AG08395 (cell line): ENCODE data around the gene IL1RAPL1.

Experiments
- DNase-seq: peaks from one replicate; pipeline ENCODE4 v3.0.0; 2012; ENCODE audit warnings: mixed read lengths, low spot score

Gene IL1RAPL1

GRCh38 chrX:29653721-29654120 is 1066.5 kb downstream of the IL1RAPL1 start:
- no peak for DNase-seq

GRCh38 chrX:29659911-29660310 is 1072.7 kb downstream of the IL1RAPL1 start:
- DNase-seq: no peak

- DNase-seq: no peak
Observed at GRCh38 chrX:29661290-29661689, 1074.0 kb downstream of the IL1RAPL1 start.

- DNase-seq: peak; percentile 33
Observed at GRCh38 chrX:29662101-29662500, 1074.9 kb downstream of the IL1RAPL1 start.

GRCh38 chrX:29662759-29663503 is 1075.7 kb downstream of the IL1RAPL1 start:
- DNase-seq: peak; percentile 58

GRCh38 chrX:29665532-29665931 is 1078.3 kb downstream of the IL1RAPL1 start:
- no peak for DNase-seq

- peak; percentile 8 for DNase-seq
Observed at GRCh38 chrX:29666366-29666765, 1079.1 kb downstream of the IL1RAPL1 start.

- no peak for DNase-seq
Observed at GRCh38 chrX:29671421-29671820, 1084.2 kb downstream of the IL1RAPL1 start.

GRCh38 chrX:29687687-29688086 is 1100.4 kb downstream of the IL1RAPL1 start:
- DNase-seq: peak; percentile 38

- DNase-seq: no peak
Observed at GRCh38 chrX:29690061-29690460, 1102.8 kb downstream of the IL1RAPL1 start.

- DNase-seq: no peak
Observed at GRCh38 chrX:29691044-29691443, 1103.8 kb downstream of the IL1RAPL1 start.

GRCh38 chrX:29693912-29694311 is 1106.7 kb downstream of the IL1RAPL1 start:
- no peak for DNase-seq

- DNase-seq: no peak
Observed at GRCh38 chrX:29699239-29699638, 1112.0 kb downstream of the IL1RAPL1 start.

GRCh38 chrX:29707088-29707487 is 1119.8 kb downstream of the IL1RAPL1 start:
- DNase-seq: no peak

GRCh38 chrX:29721152-29721551 is 1133.9 kb downstream of the IL1RAPL1 start:
- no peak for DNase-seq

GRCh38 chrX:29724316-29724715 is 1137.1 kb downstream of the IL1RAPL1 start:
- DNase-seq: no peak

GRCh38 chrX:29726811-29727210 is 1139.6 kb downstream of the IL1RAPL1 start:
- no peak for DNase-seq

GRCh38 chrX:29728639-29729038 is 1141.4 kb downstream of the IL1RAPL1 start:
- DNase-seq: no peak

GRCh38 chrX:29744966-29745365 is 1157.7 kb downstream of the IL1RAPL1 start:
- DNase-seq: no peak

- DNase-seq: peak; percentile 5
Observed at GRCh38 chrX:29746326-29746725, 1159.1 kb downstream of the IL1RAPL1 start.

- no peak for DNase-seq
Observed at GRCh38 chrX:29762006-29762405, 1174.8 kb downstream of the IL1RAPL1 start.

- no peak for DNase-seq
Observed at GRCh38 chrX:29775890-29776289, 1188.6 kb downstream of the IL1RAPL1 start.

GRCh38 chrX:29787656-29788055 is 1200.4 kb downstream of the IL1RAPL1 start:
- DNase-seq: no peak
